Middle frontal gyrus (tissue), 1 donor: Measurements from ENCODE around the gene HGFAC.

ENCODE experiments used
- DNase-seq: peaks from one replicate; pipeline ENCODE4 v3.0.0-alpha.2; 2015; ENCODE audit warnings: low spot score; ENCODE audit errors: extremely low spot score

The HGFAC gene

DNA sequence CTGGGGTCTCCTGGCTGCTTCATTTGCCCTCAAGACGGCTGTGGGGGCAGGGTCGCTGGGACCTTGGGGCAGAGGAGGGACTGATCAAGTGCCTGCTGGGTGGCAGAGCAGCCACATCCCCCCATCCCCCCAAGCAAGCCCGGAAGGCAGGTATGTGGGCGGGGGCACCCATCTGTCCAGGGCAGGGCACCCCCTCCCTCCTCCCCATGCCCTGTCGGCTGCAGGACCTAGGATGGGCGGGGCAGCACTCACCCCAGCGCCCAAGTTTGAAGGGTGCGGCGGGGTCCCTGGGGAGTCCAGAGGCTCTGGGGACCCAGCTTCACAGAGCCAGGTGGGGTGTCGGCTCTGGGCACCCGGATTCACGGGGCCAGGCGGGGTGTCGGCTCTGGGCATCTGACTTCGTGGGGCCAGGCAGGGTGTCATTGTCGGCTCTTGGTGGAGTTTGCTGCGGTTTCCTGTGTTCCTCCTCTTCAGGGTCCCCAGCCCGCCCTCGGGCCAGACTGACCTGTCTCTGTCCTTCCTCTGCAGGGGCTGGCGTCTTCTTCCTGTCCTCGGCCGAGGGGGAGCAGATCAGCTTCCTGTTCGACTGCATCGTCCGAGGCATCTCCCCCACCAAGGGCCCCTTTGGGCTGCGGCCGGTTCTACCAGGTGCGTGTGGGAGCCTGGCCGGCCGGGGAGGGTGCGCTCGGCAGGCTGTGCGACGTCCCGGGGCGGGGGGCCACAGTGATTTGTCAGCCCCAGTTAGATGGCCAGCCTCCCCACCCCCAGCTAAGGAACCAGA lies 43.4 kb downstream of the HGFAC start:
- DNase-seq: no peak

DNA sequence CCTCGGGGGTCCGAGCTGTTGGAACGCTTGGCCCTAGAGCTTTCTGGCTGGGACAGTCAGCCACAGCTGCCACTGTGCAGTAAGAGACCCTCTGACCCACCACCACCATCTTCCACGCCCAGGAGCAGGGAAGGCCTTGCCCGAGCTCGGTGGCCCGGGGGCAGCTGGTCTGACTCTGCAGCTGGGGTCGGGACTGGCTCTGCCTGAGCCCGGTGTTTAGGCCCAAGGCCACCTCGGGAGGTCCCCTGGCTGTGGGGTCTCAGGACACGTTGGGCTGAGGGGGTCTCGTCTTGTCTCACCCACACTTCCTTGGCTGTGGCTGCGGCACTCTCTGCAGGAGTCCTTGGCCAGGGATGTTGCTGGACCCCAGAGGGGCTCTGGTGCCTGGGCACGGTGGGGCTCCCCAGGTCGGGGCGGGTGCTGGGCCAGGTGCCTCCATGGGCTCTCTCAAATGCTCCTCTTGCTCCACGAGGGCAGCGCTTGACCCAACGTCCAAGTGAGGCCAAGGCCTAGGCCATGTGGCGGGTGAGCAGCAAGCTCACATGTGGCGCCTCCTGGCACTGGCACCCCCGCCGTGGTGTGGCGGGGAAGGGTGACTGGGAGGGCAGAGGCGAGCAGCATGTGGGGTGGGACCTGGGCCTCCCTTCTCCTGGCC lies 44.2 kb downstream of the HGFAC start:
- no peak for DNase-seq

DNA sequence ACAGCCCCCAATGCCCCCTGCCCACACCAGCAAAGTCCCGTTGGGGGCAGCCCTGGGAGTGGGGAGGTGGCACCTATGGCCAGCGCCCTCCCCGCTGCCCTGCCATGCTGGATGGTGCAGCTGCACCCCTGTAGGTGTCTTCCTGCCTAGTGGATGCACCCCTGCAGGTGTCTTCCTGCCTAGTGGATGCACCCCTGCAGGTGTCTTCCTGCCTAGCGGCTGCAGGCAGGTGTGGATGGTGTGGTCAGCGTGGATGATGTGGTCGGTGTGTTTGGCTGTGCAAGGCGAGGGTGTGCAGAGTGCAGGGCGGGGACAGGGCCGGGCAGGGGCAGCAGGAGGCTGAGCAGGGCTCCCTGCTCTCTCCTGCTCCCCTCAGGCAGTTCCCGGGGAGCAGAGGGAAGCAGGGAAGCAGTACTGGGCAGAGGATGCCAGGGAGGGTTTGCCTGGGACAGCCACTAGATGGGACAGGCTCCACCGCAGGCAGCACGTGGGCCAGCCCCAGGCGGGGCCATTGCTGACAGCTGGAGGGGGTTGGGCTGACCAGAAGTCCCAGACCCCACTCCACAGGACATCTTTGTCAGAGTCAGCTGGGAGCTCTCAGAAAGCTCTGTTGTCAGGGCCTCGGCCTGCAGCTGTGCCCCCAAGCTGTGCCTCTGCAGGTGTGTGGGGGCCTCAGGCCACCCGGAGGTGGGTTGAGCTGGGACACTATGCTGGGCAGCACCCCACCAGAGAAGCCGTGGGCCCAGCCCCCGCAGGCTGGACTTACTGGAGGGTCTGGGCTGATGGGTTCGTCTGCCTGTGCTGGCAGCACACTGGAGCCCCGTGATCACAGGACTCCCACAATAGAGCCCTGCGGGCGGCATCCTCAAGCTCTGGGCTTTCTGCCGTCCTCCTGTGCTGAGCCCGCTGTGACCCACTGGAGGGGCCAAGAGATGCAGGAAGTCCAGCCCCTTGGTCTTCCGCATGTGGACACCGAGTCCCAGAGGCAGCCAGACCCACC lies 45.1 kb downstream of the HGFAC start:
- no peak for DNase-seq

DNA sequence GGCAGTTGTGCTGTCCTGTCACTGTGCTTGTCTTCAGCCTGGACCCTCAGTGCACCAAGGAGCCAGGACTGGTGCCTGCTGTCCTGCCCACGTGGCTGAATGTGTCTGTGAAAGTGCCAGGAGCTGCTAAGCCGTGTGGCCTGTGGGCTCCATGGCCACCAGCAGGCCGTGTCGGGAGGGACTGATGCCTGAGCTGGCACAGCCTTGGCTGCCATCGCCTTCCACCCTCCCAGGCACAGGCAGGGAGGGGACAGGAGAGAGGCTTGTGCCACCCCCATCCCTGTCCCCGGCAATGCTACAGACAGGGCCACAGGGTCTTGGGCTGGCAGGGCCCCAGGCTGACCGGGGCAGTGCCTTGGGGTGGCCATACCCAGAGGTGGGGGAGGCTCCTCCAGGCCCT lies 46.1 kb downstream of the HGFAC start:
- no peak for DNase-seq

DNA sequence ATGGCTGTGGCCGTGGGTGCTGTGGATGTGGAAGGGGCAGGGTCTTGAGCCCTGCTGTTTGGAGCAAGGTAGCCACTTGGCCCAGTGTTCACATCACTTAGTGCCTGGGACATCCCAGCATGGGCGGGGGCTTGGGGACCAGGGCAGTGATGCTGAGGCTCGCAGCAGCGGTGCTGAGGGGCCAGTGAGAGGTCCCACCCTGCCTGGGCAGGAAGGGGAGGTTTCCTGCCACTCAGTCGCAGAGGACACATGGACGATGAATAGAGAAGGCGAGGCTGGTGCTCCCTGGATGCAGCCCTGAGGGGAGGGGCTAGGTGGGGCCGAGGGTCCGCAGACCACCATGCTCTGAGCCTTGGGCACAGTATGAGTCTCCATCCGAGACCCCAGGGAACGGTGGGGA lies 47.1 kb downstream of the HGFAC start:
- no peak for DNase-seq

DNA sequence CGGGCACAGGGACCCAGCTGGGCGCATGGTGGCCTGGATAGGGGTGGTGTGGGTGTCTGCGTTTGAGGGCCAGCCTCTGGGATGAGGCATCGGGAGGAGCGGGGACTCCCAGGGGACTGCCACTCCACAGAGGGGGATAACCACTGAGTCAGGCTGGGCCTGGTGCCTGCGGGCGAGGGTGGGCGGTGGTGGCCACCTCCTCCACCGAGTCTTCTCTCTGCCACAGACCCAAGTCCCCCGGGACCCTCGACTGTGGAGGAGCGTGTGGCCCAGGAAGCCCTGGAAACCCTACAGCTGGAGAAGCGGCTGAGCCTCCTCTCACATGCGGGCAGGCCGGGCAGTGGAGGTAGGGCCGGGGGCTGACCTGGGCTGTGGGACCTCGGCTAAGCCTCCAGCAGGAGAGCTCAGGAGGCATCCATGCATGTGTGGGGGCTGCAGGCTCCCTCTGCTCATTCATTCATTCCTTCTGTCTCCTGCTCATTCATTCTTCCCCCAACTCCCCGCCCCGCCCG lies 47.7 kb downstream of the HGFAC start:
- no peak for DNase-seq

DNA sequence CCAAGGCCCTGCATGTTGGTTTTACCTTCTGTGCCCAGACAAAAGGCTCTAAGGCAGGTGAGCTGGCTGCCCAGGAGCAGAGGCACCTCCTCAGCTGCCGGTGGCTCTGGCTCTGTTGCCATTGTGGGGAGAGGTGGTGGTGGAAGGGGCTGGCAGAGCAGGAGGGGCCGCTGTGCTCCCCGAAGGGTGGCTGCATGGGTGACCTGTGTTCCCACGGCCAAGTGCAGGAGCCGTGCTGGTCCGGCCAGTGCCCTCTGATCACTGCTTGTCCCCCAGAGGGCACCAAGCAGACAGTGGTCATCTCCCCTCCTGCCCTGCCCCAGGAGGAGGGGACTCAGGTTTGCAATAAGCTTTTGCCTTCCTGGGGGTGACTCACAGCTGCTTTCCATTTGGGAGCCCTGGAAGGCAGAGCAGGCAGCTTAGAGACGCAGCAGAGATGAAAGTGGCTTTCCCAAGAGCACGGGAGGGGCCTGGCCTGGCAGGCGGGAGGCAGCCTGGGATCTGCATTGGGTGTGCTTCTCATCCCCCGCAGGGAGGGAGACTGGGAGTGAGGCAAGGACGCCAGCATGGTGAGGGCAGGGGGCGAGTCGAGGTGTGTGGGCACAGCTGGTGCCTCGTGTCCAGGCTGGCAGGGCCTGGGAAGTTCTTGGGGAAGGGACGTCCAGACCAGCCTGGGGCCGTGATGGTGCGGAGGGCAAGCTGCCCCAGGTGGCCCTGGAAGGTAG lies 50.1 kb downstream of the HGFAC start:
- no peak for DNase-seq

DNA sequence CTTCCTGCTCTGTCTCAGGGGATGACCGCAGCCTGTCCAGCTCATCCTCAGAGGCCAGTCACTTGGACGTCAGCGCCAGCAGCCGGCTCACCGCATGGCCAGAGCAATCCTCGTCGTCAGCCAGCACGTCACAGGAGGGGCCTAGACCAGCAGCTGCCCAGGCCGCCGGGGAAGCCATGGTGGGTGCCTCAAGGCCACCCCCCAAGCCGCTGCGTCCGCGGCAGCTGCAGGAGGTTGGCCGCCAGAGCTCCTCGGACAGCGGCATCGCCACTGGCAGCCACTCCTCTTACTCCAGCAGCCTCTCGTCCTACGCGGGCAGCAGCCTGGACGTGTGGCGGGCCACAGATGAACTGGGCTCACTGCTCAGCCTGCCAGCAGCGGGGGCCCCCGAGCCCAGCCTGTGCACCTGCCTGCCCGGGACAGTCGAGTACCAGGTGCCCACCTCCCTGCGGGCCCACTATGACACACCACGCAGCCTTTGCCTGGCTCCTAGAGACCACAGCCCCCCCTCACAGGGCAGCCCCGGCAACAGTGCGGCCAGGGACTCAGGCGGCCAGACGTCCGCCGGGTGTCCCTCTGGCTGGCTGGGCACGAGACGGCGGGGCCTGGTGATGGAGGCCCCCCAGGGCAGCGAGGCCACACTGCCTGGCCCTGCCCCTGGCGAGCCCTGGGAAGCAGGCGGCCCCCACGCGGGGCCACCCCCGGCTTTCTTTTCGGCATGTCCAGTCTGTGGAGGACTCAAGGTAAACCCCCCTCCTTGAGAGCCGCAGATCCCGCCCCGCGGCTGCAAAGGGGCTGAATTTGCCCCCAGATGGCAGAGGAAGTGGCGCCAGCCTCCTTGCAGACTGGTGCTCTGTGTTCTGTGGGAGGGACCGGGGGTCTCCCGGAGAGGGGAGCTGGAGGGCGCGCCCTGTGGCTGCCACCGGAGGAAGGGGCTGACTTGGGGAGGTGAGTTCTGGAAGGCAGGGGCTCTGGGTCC lies 51.3 kb downstream of the HGFAC start:
- DNase-seq: no peak

DNA sequence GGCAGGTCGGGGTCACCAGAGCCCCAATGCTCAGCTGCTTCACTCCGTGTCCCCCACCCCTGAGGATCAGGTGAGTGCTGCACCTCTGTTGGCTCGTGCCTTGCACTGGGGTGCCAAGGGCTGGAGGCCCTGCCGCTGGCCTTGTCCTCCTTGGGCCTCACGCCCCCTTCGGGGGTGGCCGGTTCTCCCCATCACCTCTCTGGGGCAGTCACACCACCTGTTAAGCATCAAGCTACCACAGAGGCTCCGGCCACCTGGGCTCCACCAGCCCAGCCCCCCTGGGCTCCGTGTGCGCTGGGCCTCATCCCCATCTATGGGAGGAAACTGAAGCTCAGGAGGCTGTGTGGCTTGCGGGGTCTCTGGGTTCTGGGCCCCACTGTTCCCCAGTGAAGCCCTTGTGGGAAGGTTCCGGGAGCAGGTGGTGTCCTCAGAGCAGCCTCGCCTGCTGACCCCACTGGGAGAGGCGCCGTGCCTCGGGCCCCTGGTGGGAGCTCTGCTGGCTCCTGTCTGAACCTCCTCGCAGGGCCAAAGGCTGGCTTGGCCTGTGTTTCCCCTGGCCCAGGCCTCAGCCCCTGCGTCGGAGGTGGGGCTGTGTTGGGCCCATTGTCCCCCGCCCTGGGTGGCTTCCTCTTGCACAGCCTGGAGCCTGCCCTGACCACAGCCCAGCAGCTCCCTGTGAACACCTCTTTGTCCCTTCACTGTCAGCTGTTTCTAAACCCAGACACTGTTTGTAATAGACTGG lies 52.1 kb downstream of the HGFAC start:
- no peak for DNase-seq

DNA sequence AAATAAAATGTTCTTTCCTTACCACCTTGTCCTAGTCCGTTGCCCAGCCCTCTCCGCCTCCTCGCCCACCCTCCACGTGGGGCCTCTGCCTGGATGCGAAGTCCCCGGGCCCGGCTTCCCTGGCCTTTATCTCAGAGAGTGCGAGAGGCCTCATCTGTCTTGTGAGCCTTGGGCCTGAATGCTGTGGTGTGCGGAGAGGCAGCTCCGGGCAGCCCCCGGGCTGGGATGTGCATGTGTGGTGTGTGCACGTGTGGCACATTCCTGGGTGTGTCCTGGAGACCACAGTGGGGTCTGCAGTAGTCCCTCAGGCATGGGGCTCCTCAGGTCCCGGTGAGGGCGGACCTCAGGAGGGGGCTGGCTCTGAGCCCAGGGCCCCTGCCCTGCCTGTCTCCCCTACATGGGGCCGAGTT lies 52.7 kb downstream of the HGFAC start:
- no peak for DNase-seq

DNA sequence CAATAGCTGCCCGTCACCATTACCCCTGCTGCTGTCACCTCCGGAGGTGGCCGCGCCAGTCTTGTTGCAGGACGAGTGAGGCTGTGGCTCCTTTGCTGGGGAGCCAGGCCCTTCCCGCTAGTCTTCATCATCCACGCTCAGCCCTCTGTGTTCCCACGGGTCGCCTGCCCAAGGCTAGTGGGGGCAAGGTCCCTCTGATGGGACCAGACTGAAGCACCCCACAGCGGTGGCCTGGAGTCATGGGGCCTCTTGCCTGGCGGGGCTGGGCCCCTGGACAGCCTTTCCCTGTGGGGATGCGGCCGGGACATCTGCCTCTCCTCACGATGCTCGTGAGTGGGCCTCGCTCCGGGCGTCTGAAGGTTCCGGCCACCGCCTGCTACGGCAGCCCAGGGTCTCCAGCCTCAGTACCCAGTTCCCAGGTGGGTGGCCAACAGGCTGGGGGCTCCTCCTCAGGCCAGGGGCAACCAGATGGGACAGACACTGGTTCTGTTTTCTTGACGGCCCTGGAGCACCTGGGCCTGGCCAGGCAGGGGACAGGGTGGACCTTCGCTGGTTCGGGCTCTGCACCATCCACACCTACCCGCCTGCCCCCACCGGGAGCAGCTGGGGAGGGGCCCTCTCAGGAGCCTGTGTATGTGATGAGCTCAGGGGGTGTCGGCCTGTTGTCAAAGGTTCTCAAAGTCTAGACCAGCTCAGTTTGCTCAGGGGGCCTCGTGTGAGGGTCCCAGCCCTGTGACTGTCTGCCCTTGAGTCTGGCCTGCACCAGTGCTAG lies 53.6 kb downstream of the HGFAC start:
- no peak for DNase-seq

DNA sequence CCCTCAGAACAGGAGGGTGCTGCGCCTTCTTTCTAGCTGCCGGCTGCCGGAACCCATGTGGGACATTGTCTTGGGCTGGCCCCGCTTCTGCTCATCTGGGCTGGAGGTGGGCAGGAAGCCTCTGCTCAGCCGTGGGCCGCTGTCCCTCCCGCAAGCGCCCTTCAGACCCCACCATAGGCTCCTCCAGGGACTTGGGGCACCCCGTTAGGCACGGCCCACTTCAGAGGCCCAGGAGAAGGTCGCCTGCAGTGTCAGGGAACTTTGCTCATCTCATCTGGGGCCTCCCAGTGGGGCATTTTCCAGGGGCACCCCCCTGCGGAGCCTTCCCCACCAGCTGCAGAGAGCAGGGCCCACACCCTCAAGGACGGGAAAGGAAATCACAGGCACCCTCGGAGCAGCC lies 54.3 kb downstream of the HGFAC start:
- DNase-seq: no peak

DNA sequence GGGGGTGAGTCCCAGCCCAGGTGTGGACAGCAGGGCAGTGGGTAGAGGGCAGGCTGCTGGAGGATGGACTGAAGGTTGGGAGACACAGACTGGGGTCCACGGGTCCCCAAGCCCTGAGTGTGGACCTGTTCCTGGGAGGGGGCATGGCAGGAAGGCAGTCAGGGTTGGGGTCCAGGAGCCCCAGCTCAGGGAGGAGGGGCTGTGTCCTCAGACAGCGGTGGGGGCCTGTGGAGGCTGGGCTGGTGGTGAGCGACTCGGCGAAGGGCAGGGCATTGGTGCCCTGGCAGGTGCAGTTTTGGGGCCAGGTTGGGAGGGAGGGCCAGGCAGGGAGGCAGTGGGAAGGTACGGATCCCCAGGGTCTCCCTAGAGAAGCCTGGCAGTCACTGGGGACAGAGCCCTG lies 55.3 kb downstream of the HGFAC start:
- no peak for DNase-seq

DNA sequence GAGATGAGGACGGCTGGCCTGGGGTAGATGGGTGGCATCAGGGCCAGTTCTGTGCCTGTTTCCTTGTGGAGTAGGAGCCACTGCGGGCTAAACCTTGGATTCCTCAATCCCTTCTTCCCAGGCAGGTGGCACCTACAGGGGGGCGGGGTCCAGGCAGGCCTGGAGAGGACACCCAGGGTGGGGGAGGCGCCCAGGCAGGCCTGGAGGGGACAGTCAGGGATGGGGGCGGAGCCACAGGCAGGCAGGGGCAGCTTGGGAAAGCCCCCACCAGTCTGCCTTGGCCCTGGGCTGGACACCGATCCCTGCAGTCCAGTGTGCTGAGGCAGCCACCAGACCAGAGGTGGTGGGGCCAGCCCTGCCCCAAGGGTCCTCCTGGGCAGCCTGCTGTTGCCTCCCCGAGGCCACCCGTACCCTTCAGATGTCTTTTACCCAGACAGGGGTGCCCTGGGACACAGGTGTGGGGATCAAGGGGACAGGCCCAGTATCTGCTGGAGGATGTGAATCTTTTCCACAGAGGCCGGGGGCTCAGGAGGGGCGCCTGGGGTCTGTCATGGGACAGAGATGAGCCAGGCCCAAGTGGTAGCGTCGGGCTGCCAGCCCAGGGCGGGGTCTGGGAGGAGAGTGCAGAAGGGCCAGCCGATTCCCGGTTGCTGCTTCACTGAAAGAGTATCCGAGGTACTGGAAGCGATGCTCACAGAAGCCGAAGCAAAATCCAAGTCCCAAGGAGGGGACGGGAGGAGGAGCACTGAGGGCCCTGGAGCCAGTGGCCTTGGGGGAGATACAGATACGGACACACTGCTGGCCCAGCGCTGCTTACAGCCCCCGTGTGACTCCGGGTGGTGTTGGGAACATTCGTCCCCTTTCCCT lies 56.0 kb downstream of the HGFAC start:
- DNase-seq: no peak

DNA sequence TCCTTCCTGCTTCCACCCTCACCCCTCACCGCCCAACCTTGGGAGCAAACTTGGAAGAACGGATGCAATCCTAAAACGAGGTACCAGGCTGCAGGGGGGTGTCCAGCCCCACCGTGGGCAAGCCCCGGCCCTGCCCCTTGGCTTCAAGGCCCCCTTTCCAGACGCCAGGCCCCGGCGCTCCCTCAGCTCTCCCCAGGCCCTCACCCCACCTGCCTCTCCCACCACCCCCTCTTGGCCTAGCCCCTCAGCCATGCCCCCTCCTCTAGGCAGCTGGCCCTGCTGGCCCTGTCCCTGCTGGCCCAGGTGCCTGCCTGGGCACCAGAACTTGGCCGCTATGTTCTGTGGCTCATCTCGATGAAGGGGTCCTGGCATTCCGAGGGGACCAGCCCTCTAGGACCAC lies 56.6 kb downstream of the HGFAC start:
- no peak for DNase-seq
